H1 (cell line): ENCODE results near the gene CCL26.

ENCODE experiments used
- ATF2 ChIP-seq: IDR thresholded peaks from 2 replicates; pipeline ENCODE4 v1.6.1; 2012; ENCODE audit warnings: low read length, inconsistent platforms
- CTCF ChIP-seq, 3 experiments: IDR thresholded peaks; 1 replicate in 2 of 3; 2 replicates in 1 of 3; pipeline versions ENCODE4 v1.5.1 to v1.6.1; 2011; ENCODE audit warnings: low read length in 3 of 3, mild to moderate bottlenecking in 3 of 3, inconsistent platforms in 2 of 3, low read depth in 1 of 3, moderate library complexity in 1 of 3; ENCODE audit not compliant: insufficient read depth in 1 of 3; ENCODE audit errors: control extremely low read depth in 1 of 3
- EP300 ChIP-seq, 2 experiments: IDR thresholded peaks; 1 replicate in 1 of 2; 2 replicates in 1 of 2; pipeline ENCODE4 v1.6.1; 2011 to 2012; ENCODE audit warnings: low read depth in 2 of 2, low read length in 2 of 2, mild to moderate bottlenecking in 2 of 2, borderline replicate concordance in 1 of 2, inconsistent platforms in 1 of 2, moderate library complexity in 1 of 2
- EZH2 ChIP-seq: fragments of 200-600 bp; sonication (generic); IDR thresholded peaks from 2 replicates; pipeline ENCODE4 v1.7.1; 2012; ENCODE audit warnings: low read depth, mild to moderate bottlenecking, moderate library complexity, low read length, inconsistent platforms; ENCODE audit not compliant: severe bottlenecking
- HDAC2 ChIP-seq, 2 experiments: fragments of 300-600 bp in 1 of 2; sonication (generic) in 1 of 2; IDR thresholded peaks; 2 replicates each; pipeline ENCODE4 v1.6.1; 2011 to 2012; ENCODE audit warnings: low read depth in 2 of 2, low read length in 2 of 2, mild to moderate bottlenecking in 2 of 2, moderate library complexity in 2 of 2, borderline replicate concordance in 1 of 2, inconsistent platforms in 1 of 2
- POLR2AphosphoS5 ChIP-seq: IDR thresholded peaks from 2 replicates; pipeline ENCODE4 v1.6.1; 2011; ENCODE audit warnings: low read depth, low read length
- RBBP5 ChIP-seq: IDR thresholded peaks from 2 replicates; pipeline ENCODE4 v1.7.1; 2012; ENCODE audit warnings: low read depth, mild to moderate bottlenecking, inconsistent platforms, low read length, moderate library complexity, borderline replicate concordance
- SIX5 ChIP-seq: IDR thresholded peaks from 2 replicates; pipeline ENCODE4 v1.6.1; 2011; ENCODE audit warnings: mild to moderate bottlenecking, low read depth, low read length
- SP1 ChIP-seq: IDR thresholded peaks from 2 replicates; pipeline ENCODE4 v1.6.1; 2011; ENCODE audit warnings: low read depth, low read length
- ZNF274 ChIP-seq: IDR thresholded peaks from 2 replicates; pipeline ENCODE4 v1.7.0; 2012; ENCODE audit warnings: low read length, borderline replicate concordance; ENCODE audit errors: extremely low read depth

- TF ChIP-seq SP1 (no peak), CTCF (IDR thresholded peaks at IDR 0.05; ENCODE audit: control extremely low read depth in 1 of 3, insufficient read depth in 1 of 3, low read depth in 1 of 3, low read length in 3 of 3) (peak in 1 of 3 experiments; percentile 28; a peak in 1 of 4 replicates), RBBP5 (no peak), POLR2AphosphoS5 (no peak), HDAC2 (IDR thresholded peaks at IDR 0.05; ENCODE audit: borderline replicate concordance in 1 of 2, low read depth in 2 of 2, low read length in 2 of 2) (no peak), ATF2 (no peak), EZH2 (no peak), EP300 (IDR thresholded peaks at IDR 0.05; ENCODE audit: borderline replicate concordance in 1 of 2, low read depth in 2 of 2, low read length in 2 of 2) (no peak), SIX5 (no peak), ZNF274 (no peak)
Observed at GRCh38 chr7:75806560-75807307, 34.7 kb upstream of the CCL26 start.
